Cardiac muscle cell (in vitro differentiated cells and primary cell): ENCODE data around the gene FBXO34. TPM values are rescaled to one million over a fixed set of nuclear protein-coding genes. Genes with fewer than 3 reads are reported as not detected.

Experiments
- DNase-seq, 2 donors: peaks; one replicate each; pipeline versions ENCODE4 v3.0.0 to v3.0.0-alpha.2; 2010 to 2017; ENCODE audit warnings: low read depth in 1 of 2, low spot score in 1 of 2
- H3K27ac ChIP-seq: fragments of 200-600 bp; sonication (generic); 2 replicates; pipeline ENCODE4 v1.5.1; 2016
- H3K27me3 ChIP-seq: fragments of 200-600 bp; sonication (generic); 2 replicates; pipeline ENCODE4 v1.6.0; 2016; ENCODE audit warnings: control low read depth
- H3K36me3 ChIP-seq: fragments of 200-600 bp; sonication (generic); 2 replicates; pipeline ENCODE4 v1.5.1; 2016; ENCODE audit warnings: control low read depth
- H3K4me1 ChIP-seq: fragments of 200-600 bp; sonication (generic); 2 replicates; pipeline ENCODE4 v1.8.1; 2017; ENCODE audit warnings: low read depth, mild to moderate bottlenecking, mixed run types
- H3K4me3 ChIP-seq: fragments of 200-600 bp; sonication (generic); 2 replicates; pipeline ENCODE4 v1.5.1; 2016; ENCODE audit warnings: mild to moderate bottlenecking
- H3K9me3 ChIP-seq: fragments of 200-600 bp; sonication (generic); 2 replicates; pipeline ENCODE4 v1.5.1; 2017; ENCODE audit warnings: low read depth, mild to moderate bottlenecking, control low read depth
- CTCF ChIP-seq: IDR thresholded peaks from 2 replicates; pipeline ENCODE4 v1.5.1; 2012; ENCODE audit warnings: low read depth, mild to moderate bottlenecking, low read length
- polyA plus RNA-seq: library from polyadenylated mRNA; unstranded; fragments of >200 nt; fragmentation: Nextera tagmentation; extraction: Ambion mirVana; gene quantifications from 2 replicates; pipeline ENCODE4 v1.2.1, GENCODE V29; 2016
- total RNA-seq: library from RNA; depleted of rRNA; stranded (reverse); fragments of >200 nt; gene quantifications from 2 replicates; pipeline ENCODE4 v1.2.3, GENCODE V29; 2016

Gene FBXO34
- total and polyA plus RNA-seq, 2 experiments from 2014 or later: 19.2 to 21.1 TPM

DNA sequence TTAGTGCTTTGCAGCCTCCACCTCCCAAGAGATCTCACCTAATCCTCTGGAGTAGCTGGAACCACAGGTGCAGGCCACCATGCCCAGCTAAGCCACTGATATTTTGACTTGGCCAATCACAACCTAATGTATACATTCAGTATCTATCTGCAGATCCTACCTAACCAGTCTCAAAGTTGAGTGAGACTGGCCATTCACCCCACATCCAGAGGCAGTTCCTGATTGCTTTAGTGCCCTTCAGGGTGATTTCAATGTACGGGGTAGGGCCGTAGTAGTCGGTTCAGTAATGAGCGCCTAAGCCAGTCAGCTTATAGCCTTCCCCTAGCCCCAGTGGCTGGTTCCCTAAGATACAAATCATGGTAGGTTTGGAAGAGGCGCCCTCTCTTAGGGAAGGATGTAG is 27.4 kb upstream of the FBXO34 start:
- no peaks in the 10 kb centered on the region for H3K9me3 ChIP-seq
- H3K4me3 ChIP-seq: no peak overlapping the region
- no peak for DNase-seq
- no peak for TF ChIP-seq CTCF
- H3K36me3 ChIP-seq: no peaks in the 10 kb centered on the region
- H3K27ac ChIP-seq: no peak overlapping the region
- H3K4me1 ChIP-seq: no peaks in the 10 kb centered on the region
- peaks cover 20% of the 10 kb centered on the region for H3K27me3 ChIP-seq

GRCh38 chr14:55245657-55246268 is 25.5 kb upstream of the FBXO34 start:
- Histone ChIP-seq H3K4me3 (no peak overlapping the region), H3K9me3 (no peaks in the 10 kb centered on the region), H3K27ac (no peak overlapping the region), H3K27me3 (peaks cover 10% of the 10 kb centered on the region), H3K36me3 (no peaks in the 10 kb centered on the region), H3K4me1 (no peaks in the 10 kb centered on the region)
- peak; percentile 81 for TF ChIP-seq CTCF
- peak; percentile 38 to 47 for DNase-seq

DNA sequence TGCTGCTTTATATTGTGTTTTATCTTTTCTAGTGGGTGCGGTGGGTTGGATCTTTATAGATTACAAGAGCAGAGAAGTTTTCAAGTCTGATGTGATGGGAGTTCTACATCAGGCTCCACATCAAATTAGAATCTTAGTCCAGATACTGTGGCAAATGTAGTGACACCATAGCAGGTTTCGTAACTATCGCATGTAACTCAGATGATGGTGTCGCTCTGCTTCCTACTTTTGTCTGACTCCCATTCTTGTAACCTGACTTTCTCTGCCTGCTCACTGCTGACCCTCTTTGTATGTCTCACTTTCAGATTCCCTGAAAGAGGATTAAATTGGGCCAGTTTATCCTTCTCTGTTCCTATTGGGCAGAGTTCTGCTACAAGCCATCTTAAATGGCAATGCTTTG is 22.8 kb upstream of the FBXO34 start:
- Histone ChIP-seq H3K27ac (no peak overlapping the region), H3K27me3 (no peaks in the 10 kb centered on the region), H3K9me3 (no peaks in the 10 kb centered on the region), H3K4me3 (no peak overlapping the region), H3K36me3 (no peaks in the 10 kb centered on the region), H3K4me1 (no peaks in the 10 kb centered on the region)
- no peak for TF ChIP-seq CTCF
- DNase-seq: no peak

GRCh38 chr14:55249423-55249822 is 21.8 kb upstream of the FBXO34 start:
- peak in 1 of 2 donors; percentile 48 for DNase-seq

DNA sequence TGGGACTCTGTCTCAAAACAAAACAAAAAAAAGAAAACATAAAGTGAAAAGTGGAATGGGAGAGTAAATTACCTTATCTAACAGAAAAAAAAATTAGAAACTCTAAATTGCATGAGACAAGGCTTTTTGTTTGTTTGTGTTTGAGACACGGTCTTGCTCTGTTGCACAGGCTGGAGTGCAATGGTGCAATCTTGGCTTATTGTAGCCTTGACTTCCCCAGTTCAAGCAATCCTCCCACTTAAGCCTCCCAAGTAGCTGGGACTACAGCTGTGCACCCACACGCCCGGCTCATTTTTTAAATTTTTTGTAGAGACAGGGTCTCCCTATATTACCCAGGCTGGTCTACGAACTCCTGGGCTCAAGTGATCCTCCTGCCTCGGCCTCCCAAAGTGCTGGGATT is 17.9 kb upstream of the FBXO34 start:
- H3K36me3 ChIP-seq: no peaks in the 10 kb centered on the region
- H3K4me3 ChIP-seq: no peak overlapping the region

More at GRCh38 chr14:55249423-55249822, 21.8 kb upstream of the FBXO34 start:
- Histone ChIP-seq H3K4me1 (no peaks in the 10 kb centered on the region), H3K36me3 (no peaks in the 10 kb centered on the region), H3K9me3 (no peaks in the 10 kb centered on the region), H3K27ac (no peak overlapping the region), H3K4me3 (no peak overlapping the region), H3K27me3 (no peaks in the 10 kb centered on the region)
- TF ChIP-seq CTCF: no peak

More for the DNA sequence above, 17.9 kb upstream of the FBXO34 start:
- no peak for DNase-seq
- Histone ChIP-seq H3K4me1 (no peaks in the 10 kb centered on the region), H3K9me3 (no peaks in the 10 kb centered on the region), H3K27me3 (peaks cover 6% of the 10 kb centered on the region), H3K27ac (no peak overlapping the region)
- no peak for TF ChIP-seq CTCF
